Measurements from ENCODE around the gene POMC.
"Not testable (repeated sequence)": the region's sequence is repeated elsewhere in the genome, so short reads cannot be mapped to it uniquely, and the experiment has no call there.

The POMC gene

GRCh38 chr2:25176541-25177181, 8.3 kb upstream of the POMC start:
- DNase-seq: no peak

GRCh38 chr2:25176138-25176537, 7.8 kb upstream of the POMC start:
- no peak for DNase-seq

GRCh38 chr2:25174192-25174861, 5.9 kb upstream of the POMC start:
- DNase-seq: no peak

GRCh38 chr2:25173719-25174118, 5.3 kb upstream of the POMC start:
- no peak for DNase-seq

- DNase-seq: no peak
Measured at GRCh38 chr2:25170888-25171287, 2.5 kb upstream of the POMC start.

- DNase-seq: no peak
Measured at GRCh38 chr2:25169073-25169470, 692 bp upstream of the POMC start.

- DNase-seq: peak; percentile 77
Measured at GRCh38 chr2:25165992-25166875, 2.1 kb downstream of the POMC start.

GRCh38 chr2:25164561-25164960, 3.8 kb downstream of the POMC start:
- DNase-seq: no peak

GRCh38 chr2:25162061-25162460, 6.3 kb downstream of the POMC start:
- not testable (repeated sequence) for DNase-seq

GRCh38 chr2:25161055-25161781, 7.2 kb downstream of the POMC start:
- DNase-seq: peak; percentile 84

GRCh38 chr2:25160376-25160775, 8.0 kb downstream of the POMC start:
- no peak for DNase-seq

GRCh38 chr2:25159949-25160348, 8.4 kb downstream of the POMC start:
- no peak for DNase-seq

- DNase-seq: no peak
Measured at GRCh38 chr2:25158096-25158852, 10.1 kb downstream of the POMC start.

- no peak for DNase-seq
Measured at GRCh38 chr2:25155401-25155800, 13.0 kb downstream of the POMC start.

GRCh38 chr2:25151718-25152117, 16.7 kb downstream of the POMC start:
- no peak for DNase-seq

- DNase-seq: not testable (repeated sequence)
Measured at GRCh38 chr2:25150993-25151392, 17.4 kb downstream of the POMC start.

- DNase-seq: no peak
Measured at GRCh38 chr2:25149646-25150045, 18.7 kb downstream of the POMC start.

- no peak for DNase-seq
Measured at GRCh38 chr2:25146896-25147295, 21.5 kb downstream of the POMC start.

GRCh38 chr2:25145803-25146202, 22.6 kb downstream of the POMC start:
- DNase-seq: no peak

GRCh38 chr2:25141120-25141519, 27.3 kb downstream of the POMC start:
- DNase-seq: no peak

- not testable (repeated sequence) for DNase-seq
Measured at GRCh38 chr2:25140535-25140934, 27.8 kb downstream of the POMC start.

- no peak for DNase-seq
Measured at GRCh38 chr2:25132693-25133092, 35.7 kb downstream of the POMC start.
